A673 (cell line): ENCODE data around the gene KRTAP4-2.

Source experiments
- EZH2 ChIP-seq: fragments of 200-600 bp; sonication (generic); IDR thresholded peaks from 2 replicates; pipeline ENCODE4 v1.6.1; 2017; ENCODE audit warnings: borderline replicate concordance, low read depth, mild to moderate bottlenecking, mixed read lengths, antibody characterized with exemption, low read length; ENCODE audit not compliant: poor library complexity, severe bottlenecking
- TF ChIP-seq, protein P1 (sequence below): fragments of 300-800, 200-600 bp; sonication (generic); conservative IDR thresholded peaks from 2 replicates; pipeline ENCODE4 v1.5.1; 2017; ENCODE audit warnings: low read depth, mild to moderate bottlenecking, antibody characterized with exemption, low read length, moderate library complexity, mixed read lengths

DNA sequence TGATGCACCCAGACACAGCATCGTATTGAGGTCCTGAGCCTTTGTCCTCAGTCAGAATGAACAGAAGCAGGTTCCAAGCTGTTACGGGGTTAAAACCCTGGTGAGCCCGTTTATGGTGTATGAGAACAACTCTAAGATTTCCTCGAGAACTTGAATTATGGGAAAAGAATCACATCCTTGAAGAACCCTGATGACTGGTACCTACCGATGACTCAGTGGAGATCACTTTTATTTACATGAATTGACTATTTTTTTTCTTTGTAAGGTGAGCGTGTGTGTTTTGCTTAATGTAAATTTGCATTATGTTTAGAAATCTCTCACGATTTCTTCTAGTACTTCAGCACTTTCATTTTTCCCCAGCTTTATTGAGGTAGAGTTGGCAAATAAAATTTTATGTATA, 14.2 kb downstream of the KRTAP4-2 start:
- TF ChIP-seq, protein P1, sequence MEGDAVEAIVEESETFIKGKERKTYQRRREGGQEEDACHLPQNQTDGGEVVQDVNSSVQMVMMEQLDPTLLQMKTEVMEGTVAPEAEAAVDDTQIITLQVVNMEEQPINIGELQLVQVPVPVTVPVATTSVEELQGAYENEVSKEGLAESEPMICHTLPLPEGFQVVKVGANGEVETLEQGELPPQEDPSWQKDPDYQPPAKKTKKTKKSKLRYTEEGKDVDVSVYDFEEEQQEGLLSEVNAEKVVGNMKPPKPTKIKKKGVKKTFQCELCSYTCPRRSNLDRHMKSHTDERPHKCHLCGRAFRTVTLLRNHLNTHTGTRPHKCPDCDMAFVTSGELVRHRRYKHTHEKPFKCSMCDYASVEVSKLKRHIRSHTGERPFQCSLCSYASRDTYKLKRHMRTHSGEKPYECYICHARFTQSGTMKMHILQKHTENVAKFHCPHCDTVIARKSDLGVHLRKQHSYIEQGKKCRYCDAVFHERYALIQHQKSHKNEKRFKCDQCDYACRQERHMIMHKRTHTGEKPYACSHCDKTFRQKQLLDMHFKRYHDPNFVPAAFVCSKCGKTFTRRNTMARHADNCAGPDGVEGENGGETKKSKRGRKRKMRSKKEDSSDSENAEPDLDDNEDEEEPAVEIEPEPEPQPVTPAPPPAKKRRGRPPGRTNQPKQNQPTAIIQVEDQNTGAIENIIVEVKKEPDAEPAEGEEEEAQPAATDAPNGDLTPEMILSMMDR: no peak
- TF ChIP-seq EZH2: no peak
